Loucy (cell line): Measurements from ENCODE around the gene NUP50.

Experiments
- H2AFZ ChIP-seq: fragments of 200-600 bp; sonication (generic); 2 replicates; pipeline ENCODE4 v1.6.0; 2016; ENCODE audit warnings: antibody characterized with exemption, mild to moderate bottlenecking, low read length, moderate library complexity
- H3F3A ChIP-seq: fragments of 200-600 bp; 2 replicates; pipeline ENCODE4 v1.6.0; 2016; ENCODE audit warnings: antibody characterized with exemption, low read depth, mild to moderate bottlenecking
- H3K27me3 ChIP-seq: fragments of 200-600 bp; sonication (generic); 2 replicates; pipeline ENCODE4 v1.6.1; 2014; ENCODE audit warnings: low read length, mild to moderate bottlenecking; ENCODE audit not compliant: insufficient read depth, poor library complexity, severe bottlenecking
- H3K36me3 ChIP-seq: fragments of 200-600 bp; sonication (generic); 2 replicates; pipeline ENCODE4 v1.6.1; 2016; ENCODE audit warnings: low read length; ENCODE audit not compliant: insufficient read depth
- H3K4me1 ChIP-seq: fragments of 200-600 bp; sonication (generic); 2 replicates; pipeline ENCODE4 v1.5.1; 2014; ENCODE audit warnings: low read length, mild to moderate bottlenecking; ENCODE audit not compliant: insufficient read depth, poor library complexity, severe bottlenecking
- H3K4me2 ChIP-seq: fragments of 200-600 bp; sonication (generic); 2 replicates; pipeline ENCODE4 v1.6.0; 2014; ENCODE audit warnings: antibody characterized with exemption, low read length, low read depth, mild to moderate bottlenecking; ENCODE audit not compliant: poor library complexity, severe bottlenecking
- H3K4me3 ChIP-seq: fragments of 200-600 bp; sonication (generic); 2 replicates; pipeline ENCODE4 v1.5.1; 2014; ENCODE audit warnings: low read length, mild to moderate bottlenecking, mixed read lengths; ENCODE audit not compliant: poor library complexity, severe bottlenecking
- H3K79me2 ChIP-seq: fragments of 200-600 bp; sonication (generic); 2 replicates; pipeline ENCODE4 v1.6.1; 2014; ENCODE audit warnings: low read length; ENCODE audit not compliant: insufficient read depth
- H3K9ac ChIP-seq: fragments of 200-600 bp; sonication (generic); 2 replicates; pipeline ENCODE4 v1.6.0; 2014; ENCODE audit warnings: mild to moderate bottlenecking, low read depth, low read length, moderate library complexity; ENCODE audit not compliant: poor library complexity, severe bottlenecking
- H3K9me2 ChIP-seq: fragments of 200-600 bp; sonication (generic); replicated peaks from 2 replicates; pipeline ENCODE4 v1.6.1; 2016; ENCODE audit warnings: low read depth, low read length, mixed read lengths
- H3K9me3 ChIP-seq: fragments of 200-600 bp; sonication (generic); 2 replicates; pipeline ENCODE4 v1.6.1; 2014; ENCODE audit warnings: mild to moderate bottlenecking, antibody characterized with exemption, low read length, low read depth; ENCODE audit not compliant: insufficient read depth
- H4K20me1 ChIP-seq: fragments of 200-600 bp; sonication (generic); 2 replicates; pipeline ENCODE4 v1.6.0; 2014; ENCODE audit warnings: antibody characterized with exemption, low read length, mild to moderate bottlenecking; ENCODE audit not compliant: insufficient read depth, poor library complexity, severe bottlenecking
- CTCF ChIP-seq: fragments of 200-600 bp; sonication (generic); conservative IDR thresholded peaks from 2 replicates; pipeline ENCODE4 v1.5.1; 2014; ENCODE audit warnings: mild to moderate bottlenecking, antibody characterized with exemption, low read length
- EZH2phosphoT487 ChIP-seq: fragments of 200-600 bp; IDR thresholded peaks from 2 replicates; pipeline ENCODE4 v1.6.1; 2018; ENCODE audit warnings: antibody characterized with exemption, mild to moderate bottlenecking, moderate library complexity, borderline replicate concordance

The NUP50 gene

GRCh38 chr22:45198463-45198795 is 34.7 kb downstream of the NUP50 start:
- no peaks in the 10 kb centered on the region for H3K9me2 ChIP-seq
- H3K9me3 ChIP-seq, result no peaks in the 10 kb centered on the region
- H3K4me1 ChIP-seq, result no peaks in the 10 kb centered on the region
- no peaks in the 10 kb centered on the region for H3K79me2 ChIP-seq
- H3K9ac ChIP-seq, result no peak overlapping the region
- TF ChIP-seq CTCF (no peak), EZH2phosphoT487 (no peak)
- H3K4me3 ChIP-seq, result no peak overlapping the region
- H3K36me3 ChIP-seq, result no peaks in the 10 kb centered on the region
- no peak overlapping the region for H2AFZ ChIP-seq
- H3F3A ChIP-seq, result no peaks in the 10 kb centered on the region
- H3K27me3 ChIP-seq, result no peaks in the 10 kb centered on the region
- no peak overlapping the region for H3K4me2 ChIP-seq
- no peaks in the 10 kb centered on the region for H4K20me1 ChIP-seq

GRCh38 chr22:45199723-45200122 is 36.0 kb downstream of the NUP50 start:
- H3K4me2 ChIP-seq, result no peak overlapping the region
- TF ChIP-seq CTCF (no peak), EZH2phosphoT487 (no peak)
- H2AFZ ChIP-seq, result no peak overlapping the region
- H3F3A ChIP-seq, result no peaks in the 10 kb centered on the region
- H4K20me1 ChIP-seq, result no peaks in the 10 kb centered on the region
- H3K9me3 ChIP-seq, result no peaks in the 10 kb centered on the region
- no peaks in the 10 kb centered on the region for H3K36me3 ChIP-seq
- H3K9me2 ChIP-seq, result no peaks in the 10 kb centered on the region
- no peaks in the 10 kb centered on the region for H3K4me1 ChIP-seq
- H3K79me2 ChIP-seq, result no peaks in the 10 kb centered on the region
- no peaks in the 10 kb centered on the region for H3K27me3 ChIP-seq
- H3K9ac ChIP-seq, result no peak overlapping the region
- no peak overlapping the region for H3K4me3 ChIP-seq

- no peaks in the 10 kb centered on the region for H3K27me3 ChIP-seq
- TF ChIP-seq CTCF, result no peak
- no peak for TF ChIP-seq EZH2phosphoT487
- H3K9me3 ChIP-seq, result no peaks in the 10 kb centered on the region
- H3K4me2 ChIP-seq, result no peak overlapping the region
- no peak overlapping the region for H3K9ac ChIP-seq
- H3K4me3 ChIP-seq, result no peak overlapping the region
- no peaks in the 10 kb centered on the region for H4K20me1 ChIP-seq
- H2AFZ ChIP-seq, result no peak overlapping the region
- H3F3A ChIP-seq, result no peaks in the 10 kb centered on the region
- H3K79me2 ChIP-seq, result no peaks in the 10 kb centered on the region
- no peaks in the 10 kb centered on the region for H3K36me3 ChIP-seq
- no peaks in the 10 kb centered on the region for H3K9me2 ChIP-seq
- H3K4me1 ChIP-seq, result no peaks in the 10 kb centered on the region
Measured at GRCh38 chr22:45200230-45200629, 36.5 kb downstream of the NUP50 start.
